K562 (cell line): ENCODE results near the gene CARD9. TPM values are rescaled to one million over a fixed set of nuclear protein-coding genes. Genes with fewer than 3 reads are reported as not detected.

Experiments used
- CBX2 ChIP-seq: fragments of 200-600 bp; sonication (generic); IDR thresholded peaks from one replicate; pipeline ENCODE4 v1.6.1; 2012; ENCODE audit warnings: mild to moderate bottlenecking, low read length, inconsistent platforms; ENCODE audit not compliant: insufficient read depth, poor library complexity, severe bottlenecking
- CCAR2 ChIP-seq: fragments of 200-400 bp; formaldehyde crosslinking; IDR thresholded peaks from 2 replicates; pipeline ENCODE4 v1.6.1; 2017; ENCODE audit warnings: mild to moderate bottlenecking, low read depth, low read length
- CTCF ChIP-seq, 3 experiments: IDR thresholded peaks in 2 of 3; conservative IDR thresholded peaks in 1 of 3; 2 replicates each; pipeline ENCODE4 v1.5.1; 2011 to 2012; ENCODE audit warnings: low read length in 3 of 3, mild to moderate bottlenecking in 3 of 3, control low read depth in 2 of 3, improper control_type of control experiment in 1 of 3, inconsistent platforms in 1 of 3, low read depth in 1 of 3, mixed read lengths in 1 of 3, moderate library complexity in 1 of 3; ENCODE audit not compliant: insufficient read depth in 2 of 3
- FOXK2 ChIP-seq, 2 experiments: fragments of 450-650 bp; IDR thresholded peaks in 1 of 2; conservative IDR thresholded peaks in 1 of 2; 2 replicates each; pipeline ENCODE4 v1.6.1; 2016; ENCODE audit warnings: low read depth in 2 of 2, mild to moderate bottlenecking in 1 of 2
- FOXP1 ChIP-seq: sonication (generic); formaldehyde crosslinking; IDR thresholded peaks from 2 replicates; pipeline ENCODE4 v1.8.0; 2022; ENCODE audit warnings: mild to moderate bottlenecking, missing genetic modification reagents
- GATAD2B ChIP-seq: fragments of 450-650 bp; IDR thresholded peaks from 2 replicates; pipeline ENCODE4 v1.6.1; 2017; ENCODE audit warnings: mild to moderate bottlenecking, borderline replicate concordance
- HEY1 ChIP-seq: fragments of 250-450 bp; sonication (Bioruptor Pico); IDR thresholded peaks from 2 replicates; pipeline ENCODE4 v1.5.0; 2020; ENCODE audit warnings: mild to moderate bottlenecking, moderate library complexity, borderline replicate concordance
- HNRNPL ChIP-seq: fragments of 200-400 bp; formaldehyde crosslinking; IDR thresholded peaks from 2 replicates; pipeline ENCODE4 v1.6.1; 2017; ENCODE audit warnings: low read depth, mild to moderate bottlenecking, low read length
- KDM4B ChIP-seq, 2 experiments: fragments of 450-650 bp in 1 of 2; sonication (generic) in 1 of 2; IDR thresholded peaks; 2 replicates each; pipeline ENCODE4 v1.6.1; 2016 to 2017; ENCODE audit warnings: borderline replicate concordance in 2 of 2, antibody characterized with exemption in 1 of 2, low read depth in 1 of 2, mild to moderate bottlenecking in 1 of 2
- NEUROD1 ChIP-seq: fragments of 150-350 bp; IDR thresholded peaks from 2 replicates; pipeline ENCODE4 v1.6.1; 2014; ENCODE audit warnings: borderline replicate concordance, low read length, low read depth; ENCODE audit not compliant: partially characterized antibody
- PHF20 ChIP-seq: fragments of 450-650 bp; IDR thresholded peaks from 2 replicates; pipeline ENCODE4 v1.6.1; 2018; ENCODE audit not compliant: partially characterized antibody
- PYGO2 ChIP-seq: fragments of 450-650 bp; IDR thresholded peaks from 2 replicates; pipeline ENCODE4 v1.6.1; 2016; ENCODE audit warnings: mild to moderate bottlenecking, missing genetic modification characterization, moderate library complexity, missing compliant biosample characterization
- TCF15 ChIP-seq: fragments of 250-450 bp; sonication (Bioruptor Pico); IDR thresholded peaks from 2 replicates; pipeline ENCODE4 v1.8.0; 2022; ENCODE audit warnings: moderate library complexity, mild to moderate bottlenecking, inconsistent platforms
- TGIF2 ChIP-seq: sonication (generic); formaldehyde crosslinking; IDR thresholded peaks from 2 replicates; pipeline ENCODE4 v1.8.1; 2022; ENCODE audit warnings: mild to moderate bottlenecking, missing genetic modification reagents, moderate library complexity
- ZNF124 ChIP-seq: sonication (generic); formaldehyde crosslinking; IDR thresholded peaks from 2 replicates; pipeline ENCODE4 v1.8.1; 2022; ENCODE audit warnings: missing genetic modification reagents
- ZNF143 ChIP-seq: sonication (generic); formaldehyde crosslinking; IDR thresholded peaks from 2 replicates; pipeline ENCODE4 v1.9.0; 2022; ENCODE audit warnings: mild to moderate bottlenecking, missing genetic modification reagents
- ZNF239 ChIP-seq: fragments of 250-450 bp; sonication (Bioruptor Pico); IDR thresholded peaks from 2 replicates; pipeline ENCODE4 v1.4.0; 2020; ENCODE audit warnings: mild to moderate bottlenecking
- ZNF780A ChIP-seq: fragments of 250-450 bp; sonication (Bioruptor Pico); IDR thresholded peaks from 2 replicates; pipeline ENCODE4 v1.5.0; 2021; ENCODE audit warnings: mild to moderate bottlenecking
- polyA plus RNA-seq, 8 experiments: library from polyadenylated mRNA; depleted of rRNA in 4 of 8; stranded (reverse) in 5 of 8; unstranded in 3 of 8; fragments of >200 nt; fragmentation: Nextera tagmentation in 2 of 8; fragmentation: Illumina TruSeq in 1 of 8; extraction: Ambion mirVana in 2 of 8; extraction: Trizol in 1 of 8; gene quantifications; 2 replicates each; pipeline versions ENCODE4 v1.2.1 to v1.2.3, GENCODE V29; 2011 to 2014; ENCODE audit warnings: inconsistent platforms in 1 of 8, missing spikeins in 1 of 8
- total RNA-seq, 7 experiments: library from RNA; depleted of rRNA in 6 of 7; stranded (reverse); fragments of >200 nt in 6 of 7; fragmentation: Illumina TruSeq in 2 of 7; extraction: Trizol in 2 of 7; gene quantifications; 2 replicates each; pipeline versions ENCODE4 v1.2.1 to v1.2.3, GENCODE V29; 2011 to 2021; ENCODE audit warnings: low replicate concordance in 1 of 7

The CARD9 gene
- total and polyA plus RNA-seq, 9 of the 15 experiments (the other 6 are each of a cell fraction or from before 2014, with no cell fraction given), result 1.7 to 53.0 (median 9.7) TPM

- TF ChIP-seq NEUROD1 (peak; percentile 76), PHF20 (peak; percentile 2), KDM4B (IDR thresholded peaks at IDR 0.05; ENCODE audit: borderline replicate concordance in 2 of 2, low read depth in 1 of 2) (peak in 1 of 2 experiments; percentile 8; a peak in 1 of 4 replicates), ZNF124 (CRISPR knock-in tag) (no peak), HEY1 (CRISPR knock-in tag) (no peak), ZNF239 (no peak), CTCF (IDR thresholded peaks at IDR 0.05 in 2 of 3, conservative IDR thresholded peaks at IDR 0.05 in 1 of 3; ENCODE audit: insufficient read depth in 2 of 3, low read depth in 1 of 3, low read length in 3 of 3) (peak; percentile 53 to 73 (median 55); a peak in 5 of 6 replicates), PYGO2 (tag) (no peak), CBX2 (no peak), GATAD2B (0 out of 2 replicates have a peak, but pooled peaks have one; percentile 28), ZNF780A (CRISPR knock-in tag) (no peak), TGIF2 (CRISPR knock-in tag) (peak; percentile 58; the same call in 1 of the 2 replicates), TCF15 (CRISPR knock-in tag) (no peak), ZNF143 (no peak), FOXK2 (conservative IDR thresholded peaks at IDR 0.05 in 1 of 2, IDR thresholded peaks at IDR 0.05 in 1 of 2; ENCODE audit: low read depth in 2 of 2) (0 out of 4 replicates have a peak, but pooled peaks of 1 of the 2 experiments have one; percentile 38), FOXP1 (CRISPR knock-in tag) (no peak), HNRNPL (0 out of 2 replicates have a peak, but pooled peaks have one; percentile 76), CCAR2 (no peak)
These were observed 739 bp downstream of the CARD9 start (continued) for GRCh38 chr9:136372561-136373299.
